Lower leg skin (tissue), 3 donors: ENCODE data around the gene ARHGAP28.

ENCODE experiments used
- CTCF ChIP-seq, 3 donors: fragments of 450-650 bp; IDR thresholded peaks; one replicate each; pipeline ENCODE4 v1.5.1; 2016; ENCODE audit warnings: antibody characterized with exemption in 3 of 3, mild to moderate bottlenecking in 3 of 3, moderate library complexity in 2 of 3
- POLR2A ChIP-seq, 2 donors: fragments of 450-650 bp; IDR thresholded peaks; one replicate each; pipeline ENCODE4 v1.6.1; 2016 to 2017; ENCODE audit warnings: antibody characterized with exemption in 2 of 2, mild to moderate bottlenecking in 1 of 2, moderate library complexity in 1 of 2

DNA sequence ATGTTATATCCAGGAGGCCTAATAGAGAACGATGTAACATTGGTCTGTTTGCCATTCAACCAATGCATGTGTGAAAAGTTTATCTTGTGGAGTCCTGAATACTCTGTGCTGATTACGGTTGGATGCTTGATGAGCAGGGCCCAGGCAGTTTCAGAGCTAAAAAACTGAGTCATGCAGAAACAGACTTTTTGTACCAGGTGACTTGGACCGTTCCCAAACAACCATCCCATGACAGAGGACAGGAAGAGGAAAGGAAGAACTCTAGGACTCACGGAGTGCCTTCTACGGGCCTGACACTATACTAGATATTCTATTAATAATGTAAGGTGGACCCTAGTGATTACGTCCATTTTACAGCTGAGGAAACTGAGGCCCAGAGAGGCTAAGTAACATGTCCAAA, 142.1 kb downstream of the ARHGAP28 start:
- TF ChIP-seq CTCF (IDR thresholded peaks at IDR 0.05), result no peak
- TF ChIP-seq POLR2A (IDR thresholded peaks at IDR 0.05), result no peak
